Cardiac muscle cell (in vitro differentiated cells and primary cell): Measurements from ENCODE around the gene TDRD12. TPM values are rescaled to one million over a fixed set of nuclear protein-coding genes. Genes with fewer than 3 reads are reported as not detected.
"Not testable (repeated sequence)": the region's sequence is repeated elsewhere in the genome, so short reads cannot be mapped to it uniquely, and the experiment has no call there.

Source experiments
- DNase-seq, 2 donors: peaks; one replicate each; pipeline versions ENCODE4 v3.0.0 to v3.0.0-alpha.2; 2010 to 2017; ENCODE audit warnings: low read depth in 1 of 2, low spot score in 1 of 2
- H3K27ac ChIP-seq: fragments of 200-600 bp; sonication (generic); 2 replicates; pipeline ENCODE4 v1.5.1; 2016
- H3K27me3 ChIP-seq: fragments of 200-600 bp; sonication (generic); 2 replicates; pipeline ENCODE4 v1.6.0; 2016; ENCODE audit warnings: control low read depth
- H3K36me3 ChIP-seq: fragments of 200-600 bp; sonication (generic); 2 replicates; pipeline ENCODE4 v1.5.1; 2016; ENCODE audit warnings: control low read depth
- H3K4me1 ChIP-seq: fragments of 200-600 bp; sonication (generic); 2 replicates; pipeline ENCODE4 v1.8.1; 2017; ENCODE audit warnings: low read depth, mild to moderate bottlenecking, mixed run types
- H3K4me3 ChIP-seq: fragments of 200-600 bp; sonication (generic); 2 replicates; pipeline ENCODE4 v1.5.1; 2016; ENCODE audit warnings: mild to moderate bottlenecking
- H3K9me3 ChIP-seq: fragments of 200-600 bp; sonication (generic); 2 replicates; pipeline ENCODE4 v1.5.1; 2017; ENCODE audit warnings: low read depth, mild to moderate bottlenecking, control low read depth
- polyA plus RNA-seq: library from polyadenylated mRNA; unstranded; fragments of >200 nt; fragmentation: Nextera tagmentation; extraction: Ambion mirVana; gene quantifications from 2 replicates; pipeline ENCODE4 v1.2.1, GENCODE V29; 2016
- total RNA-seq: library from RNA; depleted of rRNA; stranded (reverse); fragments of >200 nt; gene quantifications from 2 replicates; pipeline ENCODE4 v1.2.3, GENCODE V29; 2016
- TF ChIP-seq, protein P1 (sequence below): IDR thresholded peaks from 2 replicates; pipeline ENCODE4 v1.5.1; 2012; ENCODE audit warnings: low read depth, mild to moderate bottlenecking, low read length

The TDRD12 gene
- total and polyA plus RNA-seq, 2 experiments from 2014 or later: 0.03 to 0.10 TPM

DNA sequence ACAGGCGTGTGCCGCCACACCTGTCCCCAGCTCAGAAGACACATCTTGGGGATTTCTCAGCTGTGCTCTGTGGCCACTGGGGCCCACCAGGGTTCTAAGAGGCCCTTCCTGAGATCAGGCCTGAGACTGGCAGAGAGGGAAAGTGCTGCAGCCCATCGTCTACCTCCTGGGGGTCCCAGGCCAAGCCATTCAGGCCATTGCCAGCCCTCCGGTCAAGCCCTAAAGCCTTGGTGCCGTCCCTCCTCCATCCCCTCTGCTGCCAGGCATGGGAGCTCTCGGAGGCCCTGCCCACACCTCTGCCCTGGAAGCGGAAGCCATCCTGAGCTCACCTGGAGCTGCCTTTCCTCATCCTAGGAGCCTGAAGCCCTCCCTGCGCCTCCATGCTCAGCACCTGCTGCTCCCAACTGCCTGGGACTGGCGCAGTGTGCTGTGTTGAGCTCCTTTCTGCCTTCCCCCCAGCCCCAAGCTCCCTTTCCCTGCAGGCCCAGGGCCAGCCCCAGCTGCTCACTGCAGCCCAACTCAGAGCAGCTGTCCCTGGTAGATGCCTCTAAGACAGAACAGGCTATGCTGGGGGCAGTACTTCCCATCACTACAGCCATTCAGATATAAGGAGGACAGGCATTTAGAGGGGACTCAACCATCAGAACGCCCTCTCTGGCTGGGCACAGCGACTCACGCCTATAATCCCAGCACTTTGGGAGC, 147.1 kb downstream of the TDRD12 start:
- no peak overlapping the region for H3K27ac ChIP-seq
- TF ChIP-seq, protein P1, sequence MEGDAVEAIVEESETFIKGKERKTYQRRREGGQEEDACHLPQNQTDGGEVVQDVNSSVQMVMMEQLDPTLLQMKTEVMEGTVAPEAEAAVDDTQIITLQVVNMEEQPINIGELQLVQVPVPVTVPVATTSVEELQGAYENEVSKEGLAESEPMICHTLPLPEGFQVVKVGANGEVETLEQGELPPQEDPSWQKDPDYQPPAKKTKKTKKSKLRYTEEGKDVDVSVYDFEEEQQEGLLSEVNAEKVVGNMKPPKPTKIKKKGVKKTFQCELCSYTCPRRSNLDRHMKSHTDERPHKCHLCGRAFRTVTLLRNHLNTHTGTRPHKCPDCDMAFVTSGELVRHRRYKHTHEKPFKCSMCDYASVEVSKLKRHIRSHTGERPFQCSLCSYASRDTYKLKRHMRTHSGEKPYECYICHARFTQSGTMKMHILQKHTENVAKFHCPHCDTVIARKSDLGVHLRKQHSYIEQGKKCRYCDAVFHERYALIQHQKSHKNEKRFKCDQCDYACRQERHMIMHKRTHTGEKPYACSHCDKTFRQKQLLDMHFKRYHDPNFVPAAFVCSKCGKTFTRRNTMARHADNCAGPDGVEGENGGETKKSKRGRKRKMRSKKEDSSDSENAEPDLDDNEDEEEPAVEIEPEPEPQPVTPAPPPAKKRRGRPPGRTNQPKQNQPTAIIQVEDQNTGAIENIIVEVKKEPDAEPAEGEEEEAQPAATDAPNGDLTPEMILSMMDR: no peak
- no peak for DNase-seq
- H3K27me3 ChIP-seq: no peaks in the 10 kb centered on the region
- H3K4me3 ChIP-seq: no peak overlapping the region
- no peaks in the 10 kb centered on the region for H3K36me3 ChIP-seq
- H3K4me1 ChIP-seq: no peaks in the 10 kb centered on the region
- no peaks in the 10 kb centered on the region for H3K9me3 ChIP-seq

DNA sequence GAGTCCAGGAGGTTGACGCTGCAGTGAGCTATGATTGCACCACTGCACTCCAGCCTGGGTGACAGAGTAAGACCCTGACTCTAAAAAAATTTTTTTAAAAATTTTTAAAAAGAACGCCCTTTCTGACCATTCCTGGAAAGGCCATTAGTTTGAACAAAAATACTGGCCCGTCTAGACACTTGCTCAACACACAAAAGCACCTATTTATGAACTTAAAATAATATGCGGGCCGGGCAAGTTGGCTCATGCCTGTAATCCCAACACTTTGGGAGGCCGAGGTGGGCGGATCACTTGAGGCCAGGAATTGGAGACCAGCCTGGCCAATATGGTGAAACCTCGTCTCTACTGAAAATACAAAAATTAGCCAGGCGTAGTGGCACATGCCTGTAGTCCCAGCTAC, 147.9 kb downstream of the TDRD12 start:
- not testable (repeated sequence) for H3K27ac ChIP-seq, H3K4me1 ChIP-seq, H3K4me3 ChIP-seq, H3K9me3 ChIP-seq, H3K36me3 ChIP-seq, H3K27me3 ChIP-seq, DNase-seq

DNA sequence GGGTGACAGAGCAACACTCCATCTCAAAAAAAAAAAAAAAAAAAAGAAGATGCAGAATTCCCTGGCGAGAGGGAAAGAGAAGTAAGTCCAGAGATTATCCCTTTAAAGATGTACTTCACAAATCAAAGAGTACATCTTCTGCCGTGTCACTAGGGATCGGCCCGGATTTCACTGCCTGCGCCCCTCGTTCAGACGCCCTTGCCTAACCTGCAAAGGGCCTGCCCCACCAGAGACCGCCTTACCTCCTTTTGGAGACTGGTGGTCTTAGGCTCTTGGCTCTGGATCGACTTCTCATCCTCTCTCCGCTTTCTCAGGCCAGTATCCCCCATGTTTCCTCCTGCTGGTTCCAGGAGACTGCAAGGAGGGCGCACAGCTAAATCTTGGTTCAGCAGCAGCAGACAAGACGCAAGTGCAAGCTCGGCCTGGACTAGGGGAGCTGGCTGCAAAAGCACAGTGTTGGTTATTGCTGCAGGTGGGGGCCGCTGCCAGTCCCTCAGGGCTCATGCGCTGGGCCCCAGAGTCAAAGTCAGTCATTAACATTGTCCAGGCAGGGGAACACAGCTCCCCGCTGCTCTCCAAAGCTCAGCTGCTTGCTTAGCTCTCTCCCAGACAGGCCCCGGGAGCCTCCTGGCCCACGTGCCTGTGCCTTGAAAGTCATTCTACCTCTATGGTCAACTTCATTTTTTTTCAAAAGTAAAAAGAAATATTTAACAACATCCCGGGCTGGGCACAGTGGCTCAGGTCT, 148.8 kb downstream of the TDRD12 start:
- H3K4me3 ChIP-seq: no peak overlapping the region
- H3K27me3 ChIP-seq: no peaks in the 10 kb centered on the region
- TF ChIP-seq, protein P1: no peak

DNA sequence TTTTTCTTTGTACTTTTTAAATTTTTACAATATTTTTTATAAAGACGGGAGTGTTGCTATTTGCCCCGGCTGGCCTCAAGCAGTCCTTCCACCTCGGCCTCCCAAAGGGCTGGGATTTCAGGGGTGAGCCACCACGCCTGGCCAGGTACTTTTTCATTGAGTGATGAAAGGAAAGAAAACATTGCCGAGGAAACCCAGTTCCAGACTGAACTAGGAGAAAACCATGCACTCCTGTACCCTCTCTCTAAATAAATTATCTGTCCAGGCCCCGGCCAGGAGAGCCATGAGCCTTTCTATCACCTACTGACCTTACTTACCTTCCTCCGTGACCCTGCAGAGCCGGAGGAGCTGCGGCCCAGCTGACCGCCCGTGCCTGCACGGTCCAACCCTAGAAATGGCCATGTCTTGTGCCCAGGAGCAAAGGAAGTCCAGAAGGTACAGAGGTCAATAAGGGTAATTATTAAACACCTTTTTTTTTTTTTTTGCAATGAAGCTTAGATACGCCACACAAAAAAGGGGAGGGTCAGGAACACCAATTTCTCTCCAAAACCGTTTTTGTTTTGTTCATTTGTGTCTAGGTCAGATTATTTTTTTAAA, 149.9 kb downstream of the TDRD12 start, which contains the start of gene SLC7A9:
Gene SLC7A9, minus strand, starts transcription at position 399 of the 597 bp plus-strand sequence. CDS start 1,233 bp downstream, outside the sequence.
- H3K4me1 ChIP-seq: no peaks in the 10 kb centered on the region
- H3K4me3 ChIP-seq: no peak within 1 kb of the TSS
- H3K9me3 ChIP-seq: no peaks in the 10 kb centered on the region
- no peak for DNase-seq
- TF ChIP-seq, protein P1: no peak
- no peaks in the 10 kb centered on the region for H3K27me3 ChIP-seq
- no peaks in the 10 kb centered on the region for H3K36me3 ChIP-seq
- no peak within 1 kb of the TSS for H3K27ac ChIP-seq

More for the DNA sequence above, 148.8 kb downstream of the TDRD12 start:
- Histone ChIP-seq H3K27ac (no peak overlapping the region), H3K36me3 (no peaks in the 10 kb centered on the region), H3K9me3 (no peaks in the 10 kb centered on the region), H3K4me1 (no peaks in the 10 kb centered on the region)
- no peak for DNase-seq

DNA sequence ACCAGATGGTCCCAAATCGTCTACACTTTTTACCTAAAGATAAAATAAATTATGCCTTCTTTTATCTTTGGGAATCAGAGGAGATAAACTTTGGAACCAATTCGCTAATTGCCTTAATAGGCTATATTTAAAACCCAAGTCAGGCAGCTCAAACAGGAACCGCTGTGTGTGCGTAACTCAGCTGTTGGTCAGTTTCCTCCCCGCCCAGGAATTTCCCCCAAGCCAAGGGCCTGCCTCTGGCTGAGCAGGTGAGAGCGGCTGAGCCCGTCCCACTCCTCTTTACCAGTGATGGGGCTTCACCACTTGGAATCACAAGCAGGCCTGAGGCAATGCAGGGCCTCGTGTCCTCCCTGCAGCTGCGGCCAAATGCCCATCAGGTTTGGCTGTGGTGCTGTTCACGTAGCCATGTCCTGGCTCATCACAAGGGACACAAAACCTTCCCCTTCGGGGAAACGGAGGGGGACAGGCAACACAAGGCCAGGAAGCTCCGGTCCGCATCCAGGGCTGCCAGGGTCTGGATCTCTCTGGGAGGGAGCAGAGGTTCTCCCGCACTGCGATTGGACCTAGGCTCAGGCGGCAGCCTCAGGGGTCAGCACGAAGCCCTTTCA, 150.5 kb downstream of the TDRD12 start:
- no peak for DNase-seq
- Histone ChIP-seq H3K27ac (no peak overlapping the region), H3K36me3 (no peaks in the 10 kb centered on the region), H3K9me3 (no peaks in the 10 kb centered on the region), H3K4me3 (no peak overlapping the region), H3K27me3 (no peaks in the 10 kb centered on the region), H3K4me1 (no peaks in the 10 kb centered on the region)
- TF ChIP-seq, protein P1: no peak
